Effector memory CD4-positive, alpha-beta T cell (primary cell): ENCODE data around the gene TDRD15.
"Not testable (repeated sequence)": the region's sequence is repeated elsewhere in the genome, so short reads cannot be mapped to it uniquely, and the experiment has no call there.

Experiments used
- DNase-seq, 3 donors: peaks; one replicate each; pipeline ENCODE4 v3.0.0-alpha.2; 2020
- H3K27ac ChIP-seq: 2 replicates; pipeline ENCODE4 v1.7.0; 2013; ENCODE audit warnings: mild to moderate bottlenecking, low read length, moderate library complexity; ENCODE audit not compliant: insufficient read depth, poor library complexity, severe bottlenecking
- H3K27me3 ChIP-seq: replicated peaks from 2 replicates; pipeline ENCODE4 v1.7.0; 2013; ENCODE audit warnings: mild to moderate bottlenecking, low read length; ENCODE audit not compliant: insufficient read depth, control insufficient read depth, poor library complexity, severe bottlenecking
- H3K36me3 ChIP-seq: 2 replicates; pipeline ENCODE4 v1.7.0; 2013; ENCODE audit warnings: mild to moderate bottlenecking, low read length, moderate library complexity; ENCODE audit not compliant: control insufficient read depth, insufficient read depth
- H3K4me1 ChIP-seq: 2 replicates; pipeline ENCODE4 v1.7.0; 2013; ENCODE audit warnings: low read length, mild to moderate bottlenecking; ENCODE audit not compliant: control insufficient read depth, insufficient read depth, poor library complexity, severe bottlenecking
- H3K4me3 ChIP-seq: 2 replicates; pipeline ENCODE4 v1.7.0; 2013; ENCODE audit warnings: low read length, low read depth, mild to moderate bottlenecking; ENCODE audit not compliant: insufficient read depth, poor library complexity, severe bottlenecking
- H3K9me3 ChIP-seq: 2 replicates; pipeline ENCODE4 v1.7.0; 2013; ENCODE audit warnings: mild to moderate bottlenecking, low read length, moderate library complexity; ENCODE audit not compliant: control insufficient read depth

Gene TDRD15

GRCh38 chr2:21142149-21142548 is 18.4 kb downstream of the TDRD15 start:
- no peaks in the 10 kb centered on the region for H3K36me3 ChIP-seq
- no peak overlapping the region for H3K4me3 ChIP-seq
- H3K27ac ChIP-seq = no peak overlapping the region
- no peak for DNase-seq
- H3K9me3 ChIP-seq = no peaks in the 10 kb centered on the region
- no peaks in the 10 kb centered on the region for H3K4me1 ChIP-seq
- H3K27me3 ChIP-seq = no peaks in the 10 kb centered on the region

- Histone ChIP-seq H3K4me1 (no peaks in the 10 kb centered on the region), H3K36me3 (no peaks in the 10 kb centered on the region), H3K4me3 (no peak overlapping the region), H3K9me3 (no peaks in the 10 kb centered on the region), H3K27ac (no peak overlapping the region), H3K27me3 (no peaks in the 10 kb centered on the region)
- DNase-seq = no peak
These were observed 22.9 kb downstream of the TDRD15 start for GRCh38 chr2:21146638-21147037.

- Histone ChIP-seq H3K4me3 (no peak overlapping the region), H3K4me1 (no peaks in the 10 kb centered on the region), H3K27ac (no peak overlapping the region), H3K9me3 (no peaks in the 10 kb centered on the region), H3K27me3 (no peaks in the 10 kb centered on the region), H3K36me3 (no peaks in the 10 kb centered on the region)
- DNase-seq = no peak
These were observed 24.9 kb downstream of the TDRD15 start for GRCh38 chr2:21148718-21149117.

- DNase-seq, H3K9me3 ChIP-seq, H3K4me3 ChIP-seq, H3K27ac ChIP-seq, H3K27me3 ChIP-seq, H3K36me3 ChIP-seq, H3K4me1 ChIP-seq: not testable (repeated sequence)
These were observed 27.5 kb downstream of the TDRD15 start for GRCh38 chr2:21151234-21151633.

- H3K4me3 ChIP-seq = no peak overlapping the region
- no peak for DNase-seq
- no peak overlapping the region for H3K27ac ChIP-seq
- no peaks in the 10 kb centered on the region for H3K36me3 ChIP-seq
- no peaks in the 10 kb centered on the region for H3K9me3 ChIP-seq
- no peaks in the 10 kb centered on the region for H3K27me3 ChIP-seq
- H3K4me1 ChIP-seq = no peaks in the 10 kb centered on the region
These were observed 31.8 kb downstream of the TDRD15 start for GRCh38 chr2:21155365-21156136.

- H3K27me3 ChIP-seq = no peaks in the 10 kb centered on the region
- no peak overlapping the region for H3K4me3 ChIP-seq
- H3K9me3 ChIP-seq = no peaks in the 10 kb centered on the region
- no peaks in the 10 kb centered on the region for H3K36me3 ChIP-seq
- no peak for DNase-seq
- H3K4me1 ChIP-seq = no peaks in the 10 kb centered on the region
- no peak overlapping the region for H3K27ac ChIP-seq
These were observed 37.4 kb downstream of the TDRD15 start for GRCh38 chr2:21161122-21161521.

GRCh38 chr2:21161832-21162614 is 38.3 kb downstream of the TDRD15 start:
- Histone ChIP-seq H3K4me1 (no peaks in the 10 kb centered on the region), H3K4me3 (no peak overlapping the region), H3K36me3 (no peaks in the 10 kb centered on the region), H3K9me3 (no peaks in the 10 kb centered on the region), H3K27ac (no peak overlapping the region), H3K27me3 (no peaks in the 10 kb centered on the region)
- no peak for DNase-seq

GRCh38 chr2:21162615-21162878 is 38.8 kb downstream of the TDRD15 start:
- no peaks in the 10 kb centered on the region for H3K9me3 ChIP-seq
- H3K4me3 ChIP-seq = no peak overlapping the region
- H3K4me1 ChIP-seq = no peaks in the 10 kb centered on the region
- no peak for DNase-seq
- no peaks in the 10 kb centered on the region for H3K27me3 ChIP-seq
- H3K36me3 ChIP-seq = no peaks in the 10 kb centered on the region
- no peak overlapping the region for H3K27ac ChIP-seq

- no peak overlapping the region for H3K27ac ChIP-seq
- no peaks in the 10 kb centered on the region for H3K9me3 ChIP-seq
- DNase-seq = no peak
- no peaks in the 10 kb centered on the region for H3K27me3 ChIP-seq
- no peaks in the 10 kb centered on the region for H3K36me3 ChIP-seq
- H3K4me3 ChIP-seq = no peak overlapping the region
- H3K4me1 ChIP-seq = no peaks in the 10 kb centered on the region
These were observed 39.4 kb downstream of the TDRD15 start for GRCh38 chr2:21163213-21163612.

- Histone ChIP-seq H3K9me3 (no peaks in the 10 kb centered on the region), H3K27ac (no peak overlapping the region), H3K27me3 (no peaks in the 10 kb centered on the region), H3K4me3 (no peak overlapping the region), H3K4me1 (no peaks in the 10 kb centered on the region), H3K36me3 (no peaks in the 10 kb centered on the region)
- no peak for DNase-seq
These were observed 41.6 kb downstream of the TDRD15 start for GRCh38 chr2:21165350-21165749.
